GM23248 (cell line): Measurements from ENCODE around the gene WIPI1.

ENCODE experiments used
- EZH2 ChIP-seq: fragments of 200-600 bp; sonication (generic); IDR thresholded peaks from 2 replicates; pipeline ENCODE4 v1.6.1; 2018; ENCODE audit warnings: antibody characterized with exemption, mild to moderate bottlenecking; ENCODE audit not compliant: insufficient read depth, poor library complexity, severe bottlenecking
- EZH2phosphoT487 ChIP-seq: fragments of 200-600 bp; sonication (generic); IDR thresholded peaks from 2 replicates; pipeline ENCODE4 v1.6.1; 2018; ENCODE audit warnings: antibody characterized with exemption, moderate library complexity, mild to moderate bottlenecking, low read depth; ENCODE audit not compliant: insufficient read depth

- TF ChIP-seq EZH2phosphoT487 (no peak), EZH2 (no peak)
These were observed 2.9 kb upstream of the WIPI1 start for GRCh38 chr17:68460146-68460545.
